Measurements from ENCODE around the gene KCNJ4.

- TF ChIP-seq EZH2 (optimal IDR thresholded peaks at IDR 0.05; ENCODE audit: low read depth, low read length) (no peak), CTCF (IDR thresholded peaks at IDR 0.05; ENCODE audit: low read length) (no peak), EZH2phosphoT487 (IDR thresholded peaks at IDR 0.05; ENCODE audit: low read length) (no peak)
Measured at GRCh38 chr22:38474003-38474607, 19.1 kb upstream of the KCNJ4 start.

All from MM.1S (cell line).